Prostate gland (tissue), 2 donors: ENCODE measurements around the gene OR2G3.

Source experiments
- CTCF ChIP-seq, 4 experiments: fragments of 200-600 bp in 2 of 4; fragments of 450-650 bp in 2 of 4; sonication (generic) in 2 of 4; IDR thresholded peaks; 1 replicate in 3 of 4; 2 replicates in 1 of 4; pipeline ENCODE4 v1.5.1; 2016 to 2019; ENCODE audit warnings: antibody characterized with exemption in 4 of 4, mild to moderate bottlenecking in 2 of 4, moderate library complexity in 2 of 4
- POLR2AphosphoS5 ChIP-seq: sonication (generic); formaldehyde crosslinking; IDR thresholded peaks from one replicate; pipeline ENCODE4 v1.6.1; 2017; ENCODE audit warnings: antibody characterized with exemption

- no peak for TF ChIP-seq POLR2AphosphoS5
- TF ChIP-seq CTCF (IDR thresholded peaks at IDR 0.05): no peak
Measured at GRCh38 chr1:247557926-247558674, 47.3 kb upstream of the OR2G3 start.
